GM12801 (cell line): Measurements from ENCODE around the gene GUCY2D.

Experiments
- TF ChIP-seq, protein P1 (sequence below): IDR thresholded peaks from one replicate; pipeline ENCODE4 v1.5.1; 2011; ENCODE audit warnings: control low read depth; ENCODE audit not compliant: insufficient read length; ENCODE audit errors: extremely low read depth

Gene GUCY2D

DNA sequence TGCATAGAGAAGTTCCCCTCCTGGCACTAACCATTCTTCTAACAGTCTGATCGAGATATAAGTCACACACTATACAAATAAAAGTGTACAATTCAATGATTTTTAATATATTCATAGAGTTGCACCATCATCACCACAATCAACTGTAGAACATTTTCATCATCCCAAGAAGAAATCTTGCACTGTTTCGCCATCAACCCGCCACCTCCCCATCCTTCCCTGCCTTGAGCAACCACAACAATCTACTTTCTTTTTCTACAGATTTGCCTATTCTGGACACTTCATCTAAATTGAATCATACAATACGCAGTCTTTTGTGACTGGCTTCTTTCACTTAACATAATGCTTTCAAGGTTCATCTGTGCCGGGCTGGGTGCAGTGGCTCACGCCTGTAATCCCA lies 33.0 kb upstream of the GUCY2D start:
- TF ChIP-seq, protein P1, sequence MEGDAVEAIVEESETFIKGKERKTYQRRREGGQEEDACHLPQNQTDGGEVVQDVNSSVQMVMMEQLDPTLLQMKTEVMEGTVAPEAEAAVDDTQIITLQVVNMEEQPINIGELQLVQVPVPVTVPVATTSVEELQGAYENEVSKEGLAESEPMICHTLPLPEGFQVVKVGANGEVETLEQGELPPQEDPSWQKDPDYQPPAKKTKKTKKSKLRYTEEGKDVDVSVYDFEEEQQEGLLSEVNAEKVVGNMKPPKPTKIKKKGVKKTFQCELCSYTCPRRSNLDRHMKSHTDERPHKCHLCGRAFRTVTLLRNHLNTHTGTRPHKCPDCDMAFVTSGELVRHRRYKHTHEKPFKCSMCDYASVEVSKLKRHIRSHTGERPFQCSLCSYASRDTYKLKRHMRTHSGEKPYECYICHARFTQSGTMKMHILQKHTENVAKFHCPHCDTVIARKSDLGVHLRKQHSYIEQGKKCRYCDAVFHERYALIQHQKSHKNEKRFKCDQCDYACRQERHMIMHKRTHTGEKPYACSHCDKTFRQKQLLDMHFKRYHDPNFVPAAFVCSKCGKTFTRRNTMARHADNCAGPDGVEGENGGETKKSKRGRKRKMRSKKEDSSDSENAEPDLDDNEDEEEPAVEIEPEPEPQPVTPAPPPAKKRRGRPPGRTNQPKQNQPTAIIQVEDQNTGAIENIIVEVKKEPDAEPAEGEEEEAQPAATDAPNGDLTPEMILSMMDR: no peak

DNA sequence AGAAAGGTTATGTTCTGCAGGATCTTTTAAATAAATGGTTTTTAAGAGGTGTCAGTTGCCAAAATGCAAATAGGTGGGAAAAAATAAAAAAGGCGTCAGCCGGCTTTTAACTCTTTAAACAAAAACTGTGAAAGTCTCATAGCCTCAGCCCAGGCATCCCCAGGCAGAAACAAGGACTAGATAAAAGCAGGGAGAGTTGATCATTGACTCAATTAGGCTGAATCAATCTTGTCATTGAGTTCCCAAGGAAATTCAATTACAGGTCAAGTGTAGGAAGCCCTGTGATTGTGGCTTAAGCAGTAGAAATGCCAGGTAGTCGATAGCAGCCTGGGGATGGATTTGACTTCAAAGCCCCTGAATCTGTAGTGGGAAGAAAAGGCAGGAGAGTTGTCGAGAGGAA lies 30.8 kb upstream of the GUCY2D start:
- TF ChIP-seq, protein P1: no peak

DNA sequence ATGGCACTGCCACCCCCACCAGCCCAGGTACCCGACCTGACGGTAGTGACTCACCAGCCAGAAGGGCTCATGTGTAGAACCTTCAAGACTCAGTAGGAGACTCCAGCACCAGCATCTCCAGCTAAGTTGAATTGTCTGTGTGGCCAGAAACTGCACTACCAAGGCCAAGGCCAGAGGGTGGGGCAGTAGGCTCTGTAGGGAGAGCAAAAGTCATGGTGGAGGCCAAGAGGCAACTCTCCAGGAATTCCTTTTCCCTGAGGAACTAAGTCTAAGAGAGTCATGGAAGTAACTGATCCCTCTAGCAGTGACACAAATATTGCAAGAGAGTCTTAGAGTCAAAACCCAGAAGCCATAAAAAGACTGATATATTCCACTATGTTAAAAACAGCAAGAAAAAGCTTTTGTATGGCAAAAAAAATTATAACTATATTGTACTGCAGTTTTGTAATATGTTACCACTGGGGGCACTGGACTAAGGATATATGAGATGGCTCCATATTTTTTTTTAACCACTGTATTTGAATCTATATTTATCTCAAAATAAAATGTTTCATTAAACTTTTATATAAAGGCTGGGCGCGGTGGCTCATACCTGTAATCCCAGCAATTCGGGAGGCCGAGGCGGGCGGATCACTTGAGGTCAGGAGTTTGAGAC lies 30.2 kb upstream of the GUCY2D start:
- TF ChIP-seq, protein P1: no peak

DNA sequence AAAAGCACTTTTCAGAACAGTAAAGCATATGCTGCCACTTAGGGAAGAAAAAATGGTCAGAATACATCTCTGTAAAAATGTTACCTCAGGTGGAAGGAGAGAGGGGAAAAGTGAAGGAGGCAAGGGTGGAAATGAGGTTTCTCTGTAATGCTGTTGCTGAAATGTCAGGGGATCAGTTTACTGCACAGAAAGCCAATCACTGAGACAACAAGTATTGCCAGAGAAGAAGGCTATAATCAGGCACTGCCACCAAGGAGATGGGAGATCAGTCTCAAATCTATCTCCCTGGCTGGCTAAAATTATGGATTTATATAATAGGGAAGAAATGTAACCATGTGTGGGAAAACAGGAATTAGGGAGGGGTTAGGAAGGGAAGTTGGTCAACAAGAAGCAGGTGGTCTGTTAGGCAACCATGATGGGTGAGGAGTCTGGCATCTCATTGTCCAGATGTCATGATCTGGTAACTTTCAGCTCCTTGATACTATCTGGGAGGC lies 27.7 kb upstream of the GUCY2D start:
- TF ChIP-seq, protein P1: no peak

DNA sequence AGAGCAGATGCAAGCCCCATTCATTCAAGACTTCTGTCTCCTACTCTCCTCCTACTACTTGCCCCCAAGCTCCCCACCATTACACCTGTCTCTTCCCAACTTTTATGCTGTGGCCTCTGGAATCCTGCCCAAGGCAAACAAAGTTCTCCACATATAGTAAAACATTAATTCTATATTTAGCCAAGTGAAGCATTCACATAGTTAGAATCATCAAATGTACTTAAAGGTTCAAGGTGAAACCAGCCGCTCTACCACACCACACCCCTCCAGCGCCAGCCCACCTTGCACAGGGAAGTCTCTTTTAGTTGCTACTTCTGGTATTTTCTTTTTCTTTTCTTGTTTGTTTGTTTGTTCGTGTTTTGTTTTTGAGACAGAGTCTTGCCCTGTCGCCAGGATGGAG lies 25.4 kb upstream of the GUCY2D start:
- TF ChIP-seq, protein P1: no peak

DNA sequence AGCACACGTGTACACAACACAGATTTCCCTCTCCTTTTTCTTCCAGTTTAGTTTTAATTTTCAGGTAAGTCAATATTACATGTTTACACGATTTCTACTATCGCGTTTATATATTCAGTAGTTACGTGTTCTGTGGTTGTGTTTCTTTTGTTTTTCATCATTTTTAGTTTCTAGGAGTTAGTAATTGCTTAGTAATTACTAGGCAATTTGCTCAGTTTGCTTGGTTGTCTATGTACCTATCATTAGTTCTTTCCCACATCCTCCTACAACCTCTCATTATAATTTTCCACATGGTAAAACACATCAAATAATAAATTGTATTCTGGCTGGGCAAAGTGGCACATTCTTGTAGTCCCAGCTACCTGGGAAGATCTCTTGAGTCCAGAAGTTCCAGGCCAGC lies 24.6 kb upstream of the GUCY2D start:
- TF ChIP-seq, protein P1: no peak

DNA sequence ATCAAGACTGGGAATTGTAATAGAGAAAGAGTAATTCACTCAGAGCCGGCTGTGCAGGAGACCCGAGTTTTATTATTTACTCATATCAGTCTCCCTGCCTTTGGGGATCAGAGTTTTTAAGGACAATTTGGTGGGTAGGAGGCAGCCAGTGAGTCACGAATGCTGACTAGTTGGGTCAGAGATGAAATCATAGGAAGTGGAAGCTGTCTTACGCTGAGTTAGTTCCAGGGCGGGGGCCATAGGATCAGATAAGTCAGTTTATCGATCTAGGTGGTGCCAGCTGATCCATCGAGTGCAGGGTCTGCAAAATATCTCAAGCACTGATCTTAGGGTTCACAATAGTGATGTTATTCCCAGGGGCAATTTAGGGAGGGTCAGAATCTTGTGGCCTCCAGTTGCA lies 20.2 kb upstream of the GUCY2D start:
- TF ChIP-seq, protein P1: no peak
